Heart right ventricle (tissue), 16 donors: ENCODE measurements around the gene SETDB2. TPM values are rescaled to one million over a fixed set of nuclear protein-coding genes. Genes with fewer than 3 reads are reported as not detected.

Experiments used
- ATAC-seq, 8 donors: fragments of 200-7000 bp; cut with Tn5 transposase; one replicate each; pipeline ENCODE4 v1.9.1; 2020; ENCODE audit warnings: mild to moderate bottlenecking in 8 of 8, moderate library complexity in 8 of 8, moderate number of reproducible peaks in 1 of 8
- DNase-seq, 2 donors: peaks; one replicate each; pipeline ENCODE4 v3.0.0-alpha.2; 2020
- H3K27ac ChIP-seq, 10 donors: fragments of 200-600 bp; sonication (generic) in 2 of 10; one replicate each; pipeline versions ENCODE4 v1.5.0 to v1.8.0; 2020 to 2022; ENCODE audit warnings: mild to moderate bottlenecking in 3 of 10
- H3K27me3 ChIP-seq, 7 donors: fragments of 200-600 bp; one replicate each; pipeline ENCODE4 v1.8.0; 2021 to 2022; ENCODE audit warnings: mild to moderate bottlenecking in 2 of 7
- H3K36me3 ChIP-seq, 9 donors: fragments of 200-600 bp; sonication (generic) in 1 of 9; one replicate each; pipeline versions ENCODE4 v1.5.0 to v1.8.0; 2020 to 2022; ENCODE audit warnings: mild to moderate bottlenecking in 2 of 9
- H3K4me1 ChIP-seq, 9 donors: fragments of 200-600 bp; sonication (generic) in 1 of 9; one replicate each; pipeline versions ENCODE4 v1.5.0 to v1.8.0; 2020 to 2022; ENCODE audit warnings: mild to moderate bottlenecking in 4 of 9
- H3K4me3 ChIP-seq, 10 donors: fragments of 200-600 bp; sonication (generic) in 2 of 10; one replicate each; pipeline versions ENCODE4 v1.5.0 to v1.8.0; 2020 to 2022; ENCODE audit warnings: mild to moderate bottlenecking in 7 of 10, moderate library complexity in 2 of 10
- H3K9me3 ChIP-seq, 11 donors: fragments of 200-600 bp in 10 of 11; sonication (generic) in 2 of 11; one replicate each; pipeline versions ENCODE4 v1.5.0 to v1.8.0; 2013 to 2022; ENCODE audit warnings: mild to moderate bottlenecking in 2 of 11, control low read depth in 1 of 11, moderate library complexity in 1 of 11
- WGBS, 2 donors: extraction: QIAGEN DNeasy Blood & Tissue Kit; methylation state at CpG; one replicate each; pipeline ENCODE4 v1.1.7; 2013; ENCODE audit warnings: inconsistent platforms in 1 of 2; 5-methylcytosine and 5-hydroxymethylcytosine counted together
- intact Hi-C, 10 donors: fragments of 100-400 bp; cut with DNase I; formaldehyde crosslinking; loops; one replicate each; pipeline versions ENCODE4 v1.11.1 to v1.14.2; 2022
- polyA plus RNA-seq, 2 donors: library from polyadenylated mRNA; stranded (reverse); fragments of 200-250 nt; gene quantifications; one replicate each; pipeline ENCODE4 v1.2.3, GENCODE V29; 2013
- total RNA-seq, 10 donors: library from RNA; stranded (reverse); fragmentation: NEBNext Ultra II Directional in 3 of 10; extraction: Animal tissue kit (Norgen Biotek cat#: 25700) in 3 of 10; gene quantifications; one replicate each; pipeline versions ENCODE4 v1.2.1 to v1.2.4, GENCODE V29; 2021 to 2023
- TF ChIP-seq, protein P1 (sequence below), 9 donors: fragments of 200-600 bp; sonication (generic) in 2 of 9; IDR thresholded peaks; one replicate each; pipeline versions ENCODE4 v1.5.0 to v1.8.0; 2021 to 2022; ENCODE audit warnings: antibody characterized with exemption in 9 of 9, mild to moderate bottlenecking in 5 of 9, moderate library complexity in 1 of 9
- donor health status: Arrhythmogenic right ventricular cardiomyopathy.
- donor health status: ischemic (EF 13 %, LVEDD 7.1; RV severe dilation, severe dysfunction).
- donor health status: healthy with polysubstance abuse.
- donor health status: DM: no; HTN: yes; CAD: no.
- donor health status: DM: no; HTN: no; CAD: no.
- donor health status: ischemic (EF 25% LVEDD 6.9; RV normal size, moderate dysfunction).
- donor health status: ischemic (EF 25% LVEDD 5.7; RV mildly dilated, moderate dysfunction).
- donor health status: healthy.
- donor health status: DM: yes; HTN: yes; CAD: no.
- donor health status: Ischemic cardiomyopathy.
- donor health status: ischemic (EF 35%, LVEDD 5.7; RV mildly dilated, moderate dysfunction).
- donor health status: nonischemic (EF 11% LVEDD 7.7; RV severe dilation, severe dysfunction).
- donor health status: DM: yes; HTN: yes; CAD: no.
- donor health status: PGD.
- donor health status: ischemic (EF 29% LVEDD 5.4; RV normal size, mild dysfunction).
- donor health status: nonischemic (EF 23%, LVEDD 6.1; RV moderate dilation, normal function).

Gene SETDB2
- total and polyA plus RNA-seq, 12 donors, result 3.8 to 18.2 (median 12.1) TPM

DNA sequence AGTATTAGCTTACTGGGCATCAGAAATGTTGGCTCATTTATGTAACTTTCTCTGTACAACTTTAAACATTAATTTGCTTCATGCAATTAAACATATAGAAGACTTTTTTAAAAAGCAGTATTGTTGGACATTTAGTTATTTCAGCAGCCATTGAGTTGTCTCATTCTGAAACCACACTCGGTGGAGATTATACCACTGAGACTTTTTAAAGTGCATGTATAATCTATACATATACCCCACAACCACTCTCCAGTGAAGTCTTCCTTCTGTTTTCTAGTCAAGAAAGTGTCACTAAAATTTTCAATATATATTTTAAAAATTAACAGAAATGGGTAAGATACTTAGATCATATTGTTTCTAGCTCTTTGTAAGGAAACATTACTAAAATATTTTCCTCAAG lies 15.5 kb downstream of the SETDB2 start:
- H3K36me3 ChIP-seq, result peaks cover 0 to 57% (median 39%) of the 10 kb centered on the region in 9 donors
- H3K27ac ChIP-seq, result no peak overlapping the region
- no peak overlapping the region for H3K4me3 ChIP-seq
- WGBS, 2 donors, result 100% methylated on average over 1 of the region's 1 CpG
- ATAC-seq (no peak), DNase-seq (no peak)
- peaks cover 0 to 16% (median 4%) of the 10 kb centered on the region in 11 donors for H3K9me3 ChIP-seq
- intact Hi-C loops, result no loop called here
- peaks cover 0 to 17% (median 4%) of the 10 kb centered on the region in 9 donors for H3K4me1 ChIP-seq
- TF ChIP-seq, protein P1, sequence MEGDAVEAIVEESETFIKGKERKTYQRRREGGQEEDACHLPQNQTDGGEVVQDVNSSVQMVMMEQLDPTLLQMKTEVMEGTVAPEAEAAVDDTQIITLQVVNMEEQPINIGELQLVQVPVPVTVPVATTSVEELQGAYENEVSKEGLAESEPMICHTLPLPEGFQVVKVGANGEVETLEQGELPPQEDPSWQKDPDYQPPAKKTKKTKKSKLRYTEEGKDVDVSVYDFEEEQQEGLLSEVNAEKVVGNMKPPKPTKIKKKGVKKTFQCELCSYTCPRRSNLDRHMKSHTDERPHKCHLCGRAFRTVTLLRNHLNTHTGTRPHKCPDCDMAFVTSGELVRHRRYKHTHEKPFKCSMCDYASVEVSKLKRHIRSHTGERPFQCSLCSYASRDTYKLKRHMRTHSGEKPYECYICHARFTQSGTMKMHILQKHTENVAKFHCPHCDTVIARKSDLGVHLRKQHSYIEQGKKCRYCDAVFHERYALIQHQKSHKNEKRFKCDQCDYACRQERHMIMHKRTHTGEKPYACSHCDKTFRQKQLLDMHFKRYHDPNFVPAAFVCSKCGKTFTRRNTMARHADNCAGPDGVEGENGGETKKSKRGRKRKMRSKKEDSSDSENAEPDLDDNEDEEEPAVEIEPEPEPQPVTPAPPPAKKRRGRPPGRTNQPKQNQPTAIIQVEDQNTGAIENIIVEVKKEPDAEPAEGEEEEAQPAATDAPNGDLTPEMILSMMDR (IDR thresholded peaks at IDR 0.05), result no peak
- H3K27me3 ChIP-seq, result no peaks in the 10 kb centered on the region

DNA sequence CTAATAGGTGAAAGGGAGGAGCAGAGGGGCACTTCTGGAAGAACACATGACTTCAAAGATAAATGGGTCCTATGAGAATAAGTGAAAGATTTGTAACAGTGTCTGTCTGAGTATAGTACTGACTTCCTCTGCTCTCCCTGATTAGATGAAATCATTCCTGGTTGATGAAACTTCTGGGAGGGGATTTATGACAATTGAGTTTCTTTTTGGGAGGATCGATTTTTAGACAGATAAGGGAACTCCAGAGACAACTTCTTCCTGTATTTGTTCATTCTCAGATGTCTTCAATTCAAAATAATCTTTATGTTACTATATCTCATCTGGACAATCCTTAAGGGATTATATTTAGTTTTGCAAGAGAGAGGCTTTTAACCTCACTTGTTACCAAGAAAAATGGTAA lies 20.0 kb downstream of the SETDB2 start:
- 57 to 61% methylated on average over 1 of the region's 1 CpG for WGBS, 2 donors
- no peaks in the 10 kb centered on the region for H3K27me3 ChIP-seq
- intact Hi-C loops, result no loop called here
- peaks cover 0 to 6% (median 0%) of the 10 kb centered on the region in 9 donors for H3K4me1 ChIP-seq
- no peak for DNase-seq
- TF ChIP-seq, protein P1 (IDR thresholded peaks at IDR 0.05), result no peak
- H3K4me3 ChIP-seq, result no peak overlapping the region
- peak overlapping the region in 3 of 10 donors; percentile 11 to 30 (median 23) for H3K27ac ChIP-seq
- peaks cover 0 to 93% (median 64%) of the 10 kb centered on the region in 9 donors for H3K36me3 ChIP-seq
- ATAC-seq, result no peak
- peaks cover 0 to 16% (median 4%) of the 10 kb centered on the region in 11 donors for H3K9me3 ChIP-seq

DNA sequence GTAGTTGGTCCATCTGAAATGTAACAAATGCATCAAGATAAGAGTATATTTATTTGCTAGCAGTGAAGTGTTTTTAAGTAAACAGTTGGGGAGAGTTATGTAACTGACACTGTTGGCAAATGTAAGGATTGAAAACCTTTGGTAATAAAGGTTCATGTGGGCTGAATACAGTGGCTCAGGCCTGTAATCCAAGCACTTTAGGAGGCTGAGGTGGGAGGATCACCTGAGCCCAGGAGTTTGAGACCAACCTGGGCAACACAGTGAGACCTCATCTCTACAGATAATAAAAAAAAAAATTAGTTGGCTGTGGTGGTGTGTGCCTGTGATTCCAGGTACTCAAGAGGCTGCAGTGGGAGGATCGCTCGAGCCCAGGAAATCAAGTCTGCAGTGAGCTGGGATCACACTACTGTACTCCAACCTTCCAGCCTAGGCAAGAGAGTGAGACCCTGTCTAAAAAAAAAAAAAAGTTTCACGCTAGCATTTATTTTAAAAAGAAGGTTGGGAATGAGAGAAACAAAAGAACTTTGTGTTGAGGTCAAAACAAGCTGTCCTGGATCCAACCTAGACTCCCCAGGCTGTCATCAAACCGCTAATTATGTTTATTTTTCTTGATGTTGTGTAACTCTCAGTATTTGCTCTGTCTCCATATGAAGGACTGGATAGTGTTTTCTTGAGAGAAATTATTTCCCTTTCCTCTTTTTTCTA lies 20.7 kb downstream of the SETDB2 start:
- Histone ChIP-seq H3K4me1 (peaks cover 0 to 6% (median 0%) of the 10 kb centered on the region in 9 donors), H3K36me3 (peaks cover 0 to 100% (median 64%) of the 10 kb centered on the region in 9 donors), H3K4me3 (no peak overlapping the region), H3K9me3 (peaks cover 0 to 16% (median 4%) of the 10 kb centered on the region in 11 donors), H3K27ac (peak overlapping the region in 2 of 10 donors; percentile 4 to 23), H3K27me3 (no peaks in the 10 kb centered on the region)
- WGBS, 2 donors, result 84 to 94% methylated on average over 4 of the region's 4 CpGs
- DNase-seq (no peak), ATAC-seq (peak in 4 of 8 donors; percentile 37 to 58 (median 40))
- TF ChIP-seq, protein P1 (IDR thresholded peaks at IDR 0.05), result no peak
- intact Hi-C loops, result no loop called here

DNA sequence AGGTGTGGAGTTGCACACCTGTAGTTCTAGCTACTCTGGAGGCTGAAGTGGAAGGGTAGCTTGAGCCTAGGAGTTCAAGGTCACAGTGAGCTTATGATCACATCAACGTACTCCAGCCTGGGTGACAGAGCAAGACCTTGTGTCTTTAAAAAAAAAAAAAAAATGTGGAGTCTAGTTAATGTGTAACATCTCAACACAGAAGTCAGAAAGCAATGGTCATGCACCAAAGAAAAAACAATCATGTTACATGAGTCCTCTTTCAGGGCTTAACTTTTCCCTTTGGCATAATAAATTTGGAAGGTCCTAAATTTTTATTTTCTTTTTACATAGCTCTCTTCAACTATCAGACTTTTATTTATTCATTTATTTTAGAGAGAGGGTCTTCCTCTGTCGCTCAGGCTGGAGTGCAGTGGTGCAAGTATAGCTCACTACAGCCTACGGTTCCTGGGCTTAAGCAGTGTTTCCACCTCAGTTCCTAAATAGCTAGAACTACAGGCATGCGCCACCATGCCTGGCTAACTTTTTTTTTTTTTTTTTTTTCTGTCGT lies 22.3 kb downstream of the SETDB2 start:
- 95 to 97% methylated on average over 5 of the region's 5 CpGs for WGBS, 2 donors
- DNase-seq, result no peak
- TF ChIP-seq, protein P1 (IDR thresholded peaks at IDR 0.05), result no peak
- no peak for ATAC-seq
- Histone ChIP-seq H3K27ac (no peak overlapping the region), H3K27me3 (no peaks in the 10 kb centered on the region), H3K4me1 (peaks cover 0 to 6% (median 0%) of the 10 kb centered on the region in 9 donors), H3K36me3 (peaks cover 0 to 100% (median 57%) of the 10 kb centered on the region in 9 donors), H3K4me3 (no peak overlapping the region), H3K9me3 (peaks cover 0 to 16% (median 4%) of the 10 kb centered on the region in 11 donors)
- intact Hi-C loops, result no loop called here
